Hepatocyte (in vitro differentiated cells): ENCODE data around the gene RTL1. TPM values are rescaled to one million over a fixed set of nuclear protein-coding genes. Genes with fewer than 3 reads are reported as not detected.

Experiments used
- DNase-seq: peaks from one replicate; pipeline ENCODE4 v3.0.0-alpha.2; 2016; ENCODE audit warnings: low spot score
- H2AFZ ChIP-seq: fragments of 200-600 bp; sonication (generic); 2 replicates; pipeline ENCODE4 v1.6.0; 2016; ENCODE audit warnings: antibody characterized with exemption, mild to moderate bottlenecking
- H3K27ac ChIP-seq: fragments of 200-600 bp; sonication (generic); 2 replicates; pipeline ENCODE4 v1.5.1; 2016; ENCODE audit warnings: mild to moderate bottlenecking
- H3K27me3 ChIP-seq: fragments of 200-600 bp; sonication (generic); 2 replicates; pipeline ENCODE4 v1.6.1; 2016
- H3K36me3 ChIP-seq: fragments of 200-600 bp; sonication (generic); replicated peaks from 2 replicates; pipeline ENCODE4 v1.5.1; 2016; ENCODE audit warnings: low read depth; ENCODE audit not compliant: insufficient read depth
- H3K4me1 ChIP-seq: fragments of 200-600 bp; sonication (generic); 2 replicates; pipeline ENCODE4 v1.5.1; 2016; ENCODE audit warnings: mild to moderate bottlenecking, moderate library complexity; ENCODE audit not compliant: insufficient read depth
- H3K4me2 ChIP-seq: fragments of 200-600 bp; sonication (generic); 2 replicates; pipeline ENCODE4 v1.6.0; 2016
- H3K4me3 ChIP-seq: fragments of 200-600 bp; sonication (generic); 2 replicates; pipeline ENCODE4 v1.5.1; 2016; ENCODE audit warnings: mild to moderate bottlenecking
- H3K79me2 ChIP-seq: fragments of 200-600 bp; sonication (generic); 2 replicates; pipeline ENCODE4 v1.6.0; 2017; ENCODE audit warnings: mild to moderate bottlenecking
- H3K9me2 ChIP-seq: fragments of 200-600 bp; sonication (generic); replicated peaks from 2 replicates; pipeline ENCODE4 v1.6.0; 2017; ENCODE audit warnings: mild to moderate bottlenecking; ENCODE audit not compliant: insufficient read depth
- H3K9me3 ChIP-seq: fragments of 200-600 bp; sonication (generic); 2 replicates; pipeline ENCODE4 v1.5.1; 2016; ENCODE audit warnings: low read depth, mild to moderate bottlenecking
- H4K20me1 ChIP-seq: fragments of 200-600 bp; sonication (generic); 2 replicates; pipeline ENCODE4 v1.6.0; 2016; ENCODE audit warnings: mild to moderate bottlenecking; ENCODE audit not compliant: insufficient read depth, poor library complexity, severe bottlenecking
- CTCF ChIP-seq: fragments of 200-600 bp; sonication (generic); IDR thresholded peaks from 2 replicates; pipeline ENCODE4 v1.5.1; 2016; ENCODE audit warnings: antibody characterized with exemption, mild to moderate bottlenecking; ENCODE audit not compliant: poor library complexity
- EZH2 ChIP-seq: fragments of 200-600 bp; sonication (generic); IDR thresholded peaks from 2 replicates; pipeline ENCODE4 v1.6.1; 2016; ENCODE audit warnings: antibody characterized with exemption, mild to moderate bottlenecking, borderline replicate concordance
- EZH2phosphoT487 ChIP-seq: fragments of 200-600 bp; sonication (generic); IDR thresholded peaks from one replicate; pipeline ENCODE4 v1.6.1; 2018; ENCODE audit warnings: antibody characterized with exemption, mild to moderate bottlenecking, low read depth, moderate library complexity; ENCODE audit not compliant: unreplicated experiment, severe bottlenecking
- WGBS: methylation state at CpG from one replicate; pipeline ENCODE4 v1.1.6; 2016; ENCODE audit warnings: low lambda C conversion rate; ENCODE audit errors: missing lambda C conversion rate; 5-methylcytosine and 5-hydroxymethylcytosine counted together
- polyA plus RNA-seq: library from polyadenylated mRNA; unstranded; fragments of >200 nt; fragmentation: Nextera tagmentation; extraction: Ambion mirVana; gene quantifications from 2 replicates; pipeline ENCODE4 v1.2.1, GENCODE V29; 2016
- total RNA-seq: library from RNA; depleted of rRNA; stranded (reverse); fragments of >200 nt; gene quantifications from 2 replicates; pipeline ENCODE4 v1.2.3, GENCODE V29; 2014

The RTL1 gene
- total and polyA plus RNA-seq, 2 experiments from 2014 or later, result 1.4 to 2.6 TPM

DNA sequence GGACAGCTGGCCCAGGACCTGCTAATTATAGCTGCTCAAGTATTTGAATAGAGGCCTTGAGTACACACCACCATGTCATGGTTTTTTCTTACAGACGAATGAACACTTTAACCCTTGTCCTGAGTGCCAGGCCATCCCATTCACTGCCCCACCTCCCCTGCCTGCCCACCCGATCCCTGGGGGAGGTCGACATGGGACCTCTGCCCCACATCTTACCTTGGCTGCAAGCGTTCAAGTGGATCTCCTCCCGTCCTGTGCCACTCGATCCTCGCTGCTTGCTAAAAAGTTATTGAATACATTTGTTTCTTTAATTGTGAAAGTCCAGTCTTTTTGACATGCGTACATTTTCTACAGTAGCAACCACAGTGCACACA lies 10.3 kb downstream of the RTL1 start:
- no peak for DNase-seq
- Histone ChIP-seq H3K9me2 (no peaks in the 10 kb centered on the region), H4K20me1 (no peaks in the 10 kb centered on the region), H3K27ac (no peak overlapping the region), H3K9me3 (no peaks in the 10 kb centered on the region), H2AFZ (no peak overlapping the region), H3K4me1 (peaks cover 21% of the 10 kb centered on the region), H3K36me3 (no peaks in the 10 kb centered on the region), H3K79me2 (no peaks in the 10 kb centered on the region), H3K27me3 (no peaks in the 10 kb centered on the region), H3K4me3 (no peak overlapping the region), H3K4me2 (no peak overlapping the region)
- 84% methylated on average over 8 of the region's 8 CpGs for WGBS
- no peak for TF ChIP-seq EZH2phosphoT487
- no peak for TF ChIP-seq EZH2
- no peak for TF ChIP-seq CTCF

GRCh38 chr14:100892496-100893227 lies 10.9 kb downstream of the RTL1 start:
- H3K9me3 ChIP-seq, result no peaks in the 10 kb centered on the region
- H3K79me2 ChIP-seq, result no peaks in the 10 kb centered on the region
- H3K9me2 ChIP-seq, result no peaks in the 10 kb centered on the region
- WGBS, result 89% methylated on average over 17 of the region's 17 CpGs
- H3K36me3 ChIP-seq, result no peaks in the 10 kb centered on the region
- no peak overlapping the region for H3K27ac ChIP-seq
- H3K27me3 ChIP-seq, result no peaks in the 10 kb centered on the region
- no peak overlapping the region for H3K4me3 ChIP-seq
- DNase-seq, result no peak
- TF ChIP-seq EZH2phosphoT487 (no peak), CTCF (no peak), EZH2 (no peak)
- H2AFZ ChIP-seq, result no peak overlapping the region
- H3K4me1 ChIP-seq, result peaks cover 26% of the 10 kb centered on the region
- no peak overlapping the region for H3K4me2 ChIP-seq
- H4K20me1 ChIP-seq, result no peaks in the 10 kb centered on the region

GRCh38 chr14:100891501-100892445 lies 11.7 kb downstream of the RTL1 start:
- H3K4me2 ChIP-seq, result no peak overlapping the region
- no peak overlapping the region for H3K27ac ChIP-seq
- no peak overlapping the region for H2AFZ ChIP-seq
- no peaks in the 10 kb centered on the region for H4K20me1 ChIP-seq
- no peak overlapping the region for H3K4me3 ChIP-seq
- no peaks in the 10 kb centered on the region for H3K27me3 ChIP-seq
- no peak for DNase-seq
- H3K79me2 ChIP-seq, result no peaks in the 10 kb centered on the region
- H3K9me3 ChIP-seq, result no peaks in the 10 kb centered on the region
- H3K36me3 ChIP-seq, result no peaks in the 10 kb centered on the region
- WGBS, result 94% methylated on average over 13 of the region's 13 CpGs
- TF ChIP-seq EZH2 (no peak), CTCF (no peak), EZH2phosphoT487 (no peak)
- H3K9me2 ChIP-seq, result no peaks in the 10 kb centered on the region
- H3K4me1 ChIP-seq, result peaks cover 22% of the 10 kb centered on the region
